Sigmoid colon (tissue), 7 donors: Measurements from ENCODE around the gene LIMS2. TPM values are rescaled to one million over a fixed set of nuclear protein-coding genes. Genes with fewer than 3 reads are reported as not detected.
A peak's percentile ranks its signal among the peaks of the same experiment; 100 is the strongest.

ENCODE experiments used
- DNase-seq: peaks from one replicate; pipeline ENCODE4 v3.0.0-alpha.2; 2019
- H3K27ac ChIP-seq, 4 donors: fragments of 200-600 bp; sonication (generic); one replicate each; pipeline ENCODE4 v1.5.1; 2016 to 2019; ENCODE audit warnings: mild to moderate bottlenecking in 1 of 4
- H3K27me3 ChIP-seq, 3 donors: fragments of 200-600 bp; sonication (generic); one replicate each; pipeline ENCODE4 v1.5.1; 2019; ENCODE audit warnings: mild to moderate bottlenecking in 1 of 3
- H3K36me3 ChIP-seq, 4 donors: fragments of 200-600 bp; sonication (generic); one replicate each; pipeline ENCODE4 v1.5.1; 2016 to 2019
- H3K4me1 ChIP-seq, 4 donors: fragments of 200-600 bp; sonication (generic); one replicate each; pipeline ENCODE4 v1.5.1; 2017 to 2019
- H3K4me3 ChIP-seq, 4 donors: fragments of 200-600 bp; sonication (generic); one replicate each; pipeline ENCODE4 v1.5.1; 2017 to 2019; ENCODE audit warnings: mild to moderate bottlenecking in 2 of 4, moderate library complexity in 1 of 4
- H3K9me3 ChIP-seq, 4 donors: fragments of 200-600 bp in 3 of 4; sonication (generic) in 3 of 4; one replicate each; pipeline versions ENCODE4 v1.5.1 to v1.6.1; 2013 to 2019
- CTCF ChIP-seq, 4 experiments: fragments of 450-650 bp in 3 of 4; fragments of 200-600 bp in 1 of 4; IDR thresholded peaks; one replicate each; pipeline ENCODE4 v1.5.1; 2016 to 2019; ENCODE audit warnings: antibody characterized with exemption in 4 of 4, mild to moderate bottlenecking in 3 of 4, moderate library complexity in 2 of 4
- EP300 ChIP-seq, 4 donors: sonication (generic); formaldehyde crosslinking; IDR thresholded peaks; one replicate each; pipeline ENCODE4 v1.6.1; 2017; ENCODE audit warnings: antibody characterized with exemption in 4 of 4
- POLR2A ChIP-seq, 2 donors: fragments of 450-650 bp; IDR thresholded peaks; one replicate each; pipeline ENCODE4 v1.6.1; 2016; ENCODE audit warnings: antibody characterized with exemption in 2 of 2, mild to moderate bottlenecking in 2 of 2, moderate library complexity in 2 of 2
- POLR2AphosphoS5 ChIP-seq, 4 donors: sonication (generic); formaldehyde crosslinking; IDR thresholded peaks; one replicate each; pipeline ENCODE4 v1.6.1; 2017; ENCODE audit warnings: antibody characterized with exemption in 4 of 4
- WGBS, 2 donors: extraction: QIAGEN DNeasy Blood & Tissue Kit; methylation state at CpG; one replicate each; pipeline ENCODE4 v1.1.7; 2013; 5-methylcytosine and 5-hydroxymethylcytosine counted together
- intact Hi-C: fragments of 100-400 bp; cut with DNase I; formaldehyde crosslinking; loops from one replicate; pipeline ENCODE4 v1.15.1; 2023
- polyA plus RNA-seq, 3 donors: library from polyadenylated mRNA; stranded (reverse); fragments of 200-250 nt; gene quantifications; one replicate each; pipeline ENCODE4 v1.2.3, GENCODE V29; 2013
- total RNA-seq, 4 donors: library from RNA; depleted of rRNA; stranded (reverse); fragments of >200 nt; gene quantifications; one replicate each; pipeline ENCODE4 v1.1.0, GENCODE V29; 2016
- donor health status: healthy with polysubstance abuse.
- donor health status: Bipolar disorder and iron deficiency.
- donor health status: healthy.

LIMS2 gene
- total and polyA plus RNA-seq, 7 donors = 3.2 to 357 (median 125) TPM

GRCh38 chr2:127665267-127665893, 9.9 kb downstream of the LIMS2 start:
- DNase-seq = peak; percentile 55
- Histone ChIP-seq H3K4me3 (peak overlapping the region; percentile 26 to 52 (median 44)), H3K27ac (peak overlapping the region; percentile 86 to 97 (median 92)), H3K36me3 (peaks cover 0 to 9% (median 4%) of the 10 kb centered on the region in 4 donors), H3K4me1 (peaks cover 0 to 94% (median 90%) of the 10 kb centered on the region in 4 donors), H3K27me3 (no peaks in the 10 kb centered on the region), H3K9me3 (no peaks in the 10 kb centered on the region)
- intact Hi-C loops = no loop called here
- no peak for TF ChIP-seq CTCF (IDR thresholded peaks at IDR 0.05)
- no peak for TF ChIP-seq POLR2A (IDR thresholded peaks at IDR 0.05)
- TF ChIP-seq EP300 (IDR thresholded peaks at IDR 0.05) = no peak
- TF ChIP-seq POLR2AphosphoS5 (IDR thresholded peaks at IDR 0.05) = no peak
- 87 to 90% methylated on average over 8 of the region's 8 CpGs for WGBS, 2 donors

GRCh38 chr2:127664895-127665225, 10.5 kb downstream of the LIMS2 start:
- no peaks in the 10 kb centered on the region for H3K9me3 ChIP-seq
- H3K4me3 ChIP-seq = peak overlapping the region; percentile 26 to 52 (median 44)
- H3K4me1 ChIP-seq = peaks cover 0 to 96% (median 91%) of the 10 kb centered on the region in 4 donors
- peaks cover 0 to 12% (median 5%) of the 10 kb centered on the region in 4 donors for H3K36me3 ChIP-seq
- WGBS, 2 donors = 91 to 93% methylated on average over 6 of the region's 6 CpGs
- TF ChIP-seq CTCF (IDR thresholded peaks at IDR 0.05) = no peak
- no peaks in the 10 kb centered on the region for H3K27me3 ChIP-seq
- intact Hi-C loops = no loop called here
- peak overlapping the region; percentile 86 to 97 (median 92) for H3K27ac ChIP-seq
- no peak for DNase-seq

DNA sequence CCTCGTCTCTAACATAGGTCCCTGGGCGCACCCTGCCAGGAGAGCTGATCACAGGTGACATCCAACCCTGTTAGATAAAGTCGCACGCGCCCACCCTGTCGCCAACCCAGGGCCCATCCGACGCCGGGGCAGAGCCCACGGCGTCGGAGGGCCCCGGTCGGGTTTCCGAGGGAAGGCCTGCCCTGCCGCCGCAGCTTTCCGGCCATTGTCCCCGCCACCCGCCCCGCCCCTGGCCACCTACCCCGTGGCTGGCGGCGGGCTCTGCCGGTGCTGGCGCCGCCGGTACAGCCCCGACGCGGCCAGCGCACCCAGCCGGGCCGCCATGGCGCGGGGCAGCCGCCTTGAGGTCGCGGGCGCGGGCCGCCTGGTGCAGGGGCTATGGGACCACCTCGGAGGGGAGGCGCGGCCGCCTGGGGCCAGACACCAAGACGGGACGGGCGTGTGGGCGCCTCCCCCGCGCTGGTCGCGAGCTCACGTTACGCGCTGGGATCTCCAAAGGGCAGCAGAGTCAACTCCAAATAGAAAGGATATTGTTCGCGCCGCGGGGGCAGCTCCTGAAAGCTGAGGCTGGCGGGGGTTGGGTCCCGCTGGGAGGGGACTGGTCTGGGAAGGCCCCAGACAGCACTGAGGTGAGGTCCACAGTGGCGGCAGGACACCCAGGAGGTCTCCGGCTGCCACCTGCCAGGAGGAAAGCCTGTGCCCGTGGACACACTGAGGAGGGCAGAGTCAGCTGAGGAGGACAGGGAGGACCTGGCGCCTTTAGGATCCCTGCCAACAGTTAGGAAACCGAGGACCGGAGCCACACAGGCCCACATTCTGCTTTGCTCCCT, 11.1 kb downstream of the LIMS2 start:
- 14 to 19% methylated on average over 69 of the region's 69 CpGs for WGBS, 2 donors
- Histone ChIP-seq H3K9me3 (no peaks in the 10 kb centered on the region), H3K4me1 (peaks cover 0 to 96% (median 92%) of the 10 kb centered on the region in 4 donors), H3K36me3 (peaks cover 0 to 12% (median 5%) of the 10 kb centered on the region in 4 donors), H3K27ac (peak overlapping the region; percentile 86 to 97 (median 92)), H3K4me3 (peak overlapping the region; percentile 26 to 52 (median 44)), H3K27me3 (no peaks in the 10 kb centered on the region)
- intact Hi-C loops = no loop called here
- DNase-seq = peak; percentile 75
- TF ChIP-seq EP300 (IDR thresholded peaks at IDR 0.05) = no peak
- no peak for TF ChIP-seq POLR2A (IDR thresholded peaks at IDR 0.05)
- no peak for TF ChIP-seq CTCF (IDR thresholded peaks at IDR 0.05)
- peak in 2 of 4 donors; percentile 40 to 41 for TF ChIP-seq POLR2AphosphoS5 (IDR thresholded peaks at IDR 0.05)

DNA sequence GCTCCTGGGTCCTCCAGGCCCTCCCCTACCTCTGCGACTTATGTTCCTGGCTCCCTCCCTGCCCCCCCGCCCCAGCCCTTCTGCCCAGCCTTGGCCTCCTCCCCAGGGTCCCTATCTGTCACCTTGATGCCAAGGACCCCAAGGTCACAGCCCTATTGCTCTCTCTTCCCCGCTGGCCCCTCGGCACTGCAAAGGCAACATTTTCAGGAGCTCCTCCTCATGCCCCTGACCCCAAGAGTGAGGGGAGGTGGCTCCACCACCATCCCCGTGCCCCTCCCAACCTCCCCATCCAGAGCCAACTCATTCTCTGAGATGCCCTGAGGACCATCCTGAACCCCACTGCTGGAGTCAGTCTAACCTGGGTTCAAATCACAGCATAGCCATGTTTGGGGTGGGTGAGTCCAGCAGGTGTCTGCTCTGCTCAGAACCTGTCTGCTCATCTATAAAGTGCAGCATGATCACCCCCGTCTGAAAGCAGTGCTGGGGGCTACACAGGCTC, 11.7 kb downstream of the LIMS2 start:
- intact Hi-C loops = no loop called here
- TF ChIP-seq EP300 (IDR thresholded peaks at IDR 0.05) = no peak
- TF ChIP-seq CTCF (IDR thresholded peaks at IDR 0.05) = no peak
- TF ChIP-seq POLR2A (IDR thresholded peaks at IDR 0.05) = no peak
- no peak for TF ChIP-seq POLR2AphosphoS5 (IDR thresholded peaks at IDR 0.05)
- peak; percentile 58 for DNase-seq
- Histone ChIP-seq H3K36me3 (peaks cover 0 to 12% (median 5%) of the 10 kb centered on the region in 4 donors), H3K27ac (peak overlapping the region; percentile 86 to 97 (median 92)), H3K27me3 (no peaks in the 10 kb centered on the region), H3K4me3 (peak overlapping the region; percentile 26 to 52 (median 44)), H3K9me3 (no peaks in the 10 kb centered on the region), H3K4me1 (peaks cover 0 to 96% (median 92%) of the 10 kb centered on the region in 4 donors)
- 70 to 76% methylated on average over 6 of the region's 6 CpGs for whole genome bisulfite sequencing, 2 donors
